ENCODE results near the gene LRTM1. TPM values are rescaled to one million over a fixed set of nuclear protein-coding genes. Genes with fewer than 3 reads are reported as not detected.

Gene LRTM1
- total and polyA plus RNA-seq, 10 donors: 1.6 to 14.1 (median 6.7) TPM

DNA sequence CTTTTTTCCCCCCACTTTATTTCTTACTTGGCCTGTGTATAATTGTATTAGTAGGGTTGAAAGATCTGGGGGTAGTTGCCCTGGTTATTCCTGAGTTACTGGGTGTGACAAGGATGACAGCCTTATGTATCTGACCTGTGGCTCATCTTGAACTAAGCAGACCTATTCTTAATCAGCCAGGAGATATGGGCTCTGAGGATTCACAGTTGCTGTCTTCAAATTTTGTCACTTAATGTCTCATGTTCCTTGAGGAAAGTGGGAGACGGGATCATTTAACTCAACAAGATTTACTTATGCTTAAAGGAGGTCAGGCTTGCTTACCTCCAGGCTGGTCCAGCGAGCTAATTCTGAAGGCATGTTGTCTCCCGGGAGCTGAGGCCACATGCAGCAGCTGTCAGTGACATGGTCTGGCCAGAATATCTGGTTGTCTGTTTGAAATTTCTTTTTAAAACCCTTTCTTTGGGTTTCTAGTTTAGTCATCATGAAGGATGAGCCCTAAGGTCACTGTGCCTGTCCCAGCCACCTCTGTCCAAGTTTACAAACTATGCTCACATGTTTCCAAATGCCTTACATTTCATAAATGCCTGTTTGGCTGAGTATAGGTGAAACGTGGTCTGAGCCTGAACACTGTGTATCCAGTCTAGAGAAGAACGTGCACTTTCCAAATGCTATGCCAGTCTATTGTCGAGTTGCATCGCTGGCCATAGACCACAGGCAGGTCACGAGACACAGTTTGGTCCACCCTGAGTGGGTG, 26.8 kb downstream of the LRTM1 start:
- TF ChIP-seq, protein P1, sequence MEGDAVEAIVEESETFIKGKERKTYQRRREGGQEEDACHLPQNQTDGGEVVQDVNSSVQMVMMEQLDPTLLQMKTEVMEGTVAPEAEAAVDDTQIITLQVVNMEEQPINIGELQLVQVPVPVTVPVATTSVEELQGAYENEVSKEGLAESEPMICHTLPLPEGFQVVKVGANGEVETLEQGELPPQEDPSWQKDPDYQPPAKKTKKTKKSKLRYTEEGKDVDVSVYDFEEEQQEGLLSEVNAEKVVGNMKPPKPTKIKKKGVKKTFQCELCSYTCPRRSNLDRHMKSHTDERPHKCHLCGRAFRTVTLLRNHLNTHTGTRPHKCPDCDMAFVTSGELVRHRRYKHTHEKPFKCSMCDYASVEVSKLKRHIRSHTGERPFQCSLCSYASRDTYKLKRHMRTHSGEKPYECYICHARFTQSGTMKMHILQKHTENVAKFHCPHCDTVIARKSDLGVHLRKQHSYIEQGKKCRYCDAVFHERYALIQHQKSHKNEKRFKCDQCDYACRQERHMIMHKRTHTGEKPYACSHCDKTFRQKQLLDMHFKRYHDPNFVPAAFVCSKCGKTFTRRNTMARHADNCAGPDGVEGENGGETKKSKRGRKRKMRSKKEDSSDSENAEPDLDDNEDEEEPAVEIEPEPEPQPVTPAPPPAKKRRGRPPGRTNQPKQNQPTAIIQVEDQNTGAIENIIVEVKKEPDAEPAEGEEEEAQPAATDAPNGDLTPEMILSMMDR (IDR thresholded peaks at IDR 0.05 in 8 of 11, conservative IDR thresholded peaks at IDR 0.05 in 3 of 11): no peak
- TF ChIP-seq POLR2A (IDR thresholded peaks at IDR 0.05) (no peak), POLR2AphosphoS5 (IDR thresholded peaks at IDR 0.05) (no peak)
- intact Hi-C loops (cut with DNase I; ENCODE audit: low total_unique reads): no loop called here
- no peak overlapping the region for H3K4me3 ChIP-seq
- H3K27ac ChIP-seq: no peak overlapping the region
- no peaks in the 10 kb centered on the region for H3K36me3 ChIP-seq
- 79 to 92% (median 82%) methylated on average over 8 of the region's 8 CpGs for WGBS, 5 donors
- H3K4me1 ChIP-seq: no peaks in the 10 kb centered on the region
- H3K27me3 ChIP-seq (replicated peaks in 1 of 7): no peaks in the 10 kb centered on the region
- no peaks in the 10 kb centered on the region for H3K9me3 ChIP-seq
- DNase-seq: no peak

DNA sequence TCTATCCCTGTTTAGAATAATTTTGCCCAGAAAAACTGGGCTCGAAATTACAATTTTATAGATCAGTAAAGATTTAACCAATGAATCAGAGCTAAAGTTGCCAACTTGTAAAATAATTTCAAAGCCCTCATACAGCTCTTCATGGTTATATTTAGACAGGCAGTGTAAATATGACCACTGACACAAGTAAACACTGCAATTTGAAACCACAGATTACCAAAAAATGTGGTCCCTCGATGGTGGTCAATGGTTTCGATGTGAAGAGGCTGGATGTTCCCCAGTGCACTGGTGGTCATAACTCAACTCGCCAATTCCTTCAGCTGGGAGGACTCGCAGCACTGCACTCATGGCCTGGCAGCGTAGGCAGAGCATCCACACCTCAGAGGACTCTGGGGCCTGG, 28.6 kb downstream of the LRTM1 start:
- intact Hi-C loops (cut with DNase I; ENCODE audit: low total_unique reads): no loop called here
- no peak for TF ChIP-seq POLR2AphosphoS5 (IDR thresholded peaks at IDR 0.05)
- no peak for TF ChIP-seq POLR2A (IDR thresholded peaks at IDR 0.05)
- TF ChIP-seq, protein P1 (IDR thresholded peaks at IDR 0.05 in 8 of 11, conservative IDR thresholded peaks at IDR 0.05 in 3 of 11): no peak

DNA sequence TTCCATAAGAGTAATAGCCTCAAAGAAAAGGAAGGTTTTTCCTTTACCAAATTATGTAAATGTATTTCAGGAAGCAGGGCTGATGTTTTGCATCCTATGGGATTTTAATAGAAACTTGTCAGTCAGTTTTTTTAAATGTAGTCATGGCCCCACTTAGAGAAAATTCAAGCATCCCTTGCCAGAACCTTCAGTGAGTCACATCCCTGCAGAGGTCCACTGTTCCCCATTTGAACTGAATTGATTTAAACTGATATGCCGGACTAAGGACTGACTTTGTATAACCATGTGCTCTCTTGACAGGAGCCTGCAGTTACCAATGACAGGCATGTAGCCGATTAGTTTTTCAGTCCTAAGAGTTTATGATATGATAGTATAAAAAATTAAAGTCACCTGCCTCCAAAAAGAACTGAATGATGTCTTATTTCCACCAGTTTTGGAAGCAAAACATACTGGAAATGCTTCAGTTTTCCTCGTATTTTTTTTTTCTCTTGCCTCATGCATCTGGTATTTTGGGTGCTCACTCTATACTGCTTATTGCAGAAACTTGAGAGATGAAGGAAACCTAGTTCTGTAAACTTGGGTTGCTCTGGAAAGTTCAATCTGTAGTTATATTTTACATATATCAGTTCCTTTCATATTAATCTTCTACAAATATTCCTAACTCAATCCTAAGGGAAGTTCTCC, 30.7 kb downstream of the LRTM1 start:
- TF ChIP-seq POLR2AphosphoS5 (IDR thresholded peaks at IDR 0.05) (no peak), POLR2A (IDR thresholded peaks at IDR 0.05) (no peak)
- TF ChIP-seq, protein P1 (IDR thresholded peaks at IDR 0.05 in 8 of 11, conservative IDR thresholded peaks at IDR 0.05 in 3 of 11): no peak
- Histone ChIP-seq H3K4me1 (peaks cover 0 to under 1% (median 0%) of the 10 kb centered on the region in 6 donors), H3K27ac (no peak overlapping the region), H3K36me3 (no peaks in the 10 kb centered on the region), H3K4me3 (no peak overlapping the region), H3K9me3 (no peaks in the 10 kb centered on the region), H3K27me3 (replicated peaks in 1 of 7) (no peaks in the 10 kb centered on the region)
- 76 to 89% (median 83%) methylated on average over 3 of the region's 3 CpGs for WGBS, 5 donors
- DNase-seq: no peak
- intact Hi-C loops (cut with DNase I; ENCODE audit: low total_unique reads): no loop called here

More for the DNA sequence above, 28.6 kb downstream of the LRTM1 start:
- Histone ChIP-seq H3K9me3 (no peaks in the 10 kb centered on the region), H3K36me3 (no peaks in the 10 kb centered on the region), H3K27ac (no peak overlapping the region), H3K4me3 (no peak overlapping the region), H3K27me3 (replicated peaks in 1 of 7) (no peaks in the 10 kb centered on the region), H3K4me1 (no peaks in the 10 kb centered on the region)
- 79 to 90% (median 81%) methylated on average over 6 of the region's 6 CpGs for WGBS, 5 donors
- no peak for DNase-seq

DNA sequence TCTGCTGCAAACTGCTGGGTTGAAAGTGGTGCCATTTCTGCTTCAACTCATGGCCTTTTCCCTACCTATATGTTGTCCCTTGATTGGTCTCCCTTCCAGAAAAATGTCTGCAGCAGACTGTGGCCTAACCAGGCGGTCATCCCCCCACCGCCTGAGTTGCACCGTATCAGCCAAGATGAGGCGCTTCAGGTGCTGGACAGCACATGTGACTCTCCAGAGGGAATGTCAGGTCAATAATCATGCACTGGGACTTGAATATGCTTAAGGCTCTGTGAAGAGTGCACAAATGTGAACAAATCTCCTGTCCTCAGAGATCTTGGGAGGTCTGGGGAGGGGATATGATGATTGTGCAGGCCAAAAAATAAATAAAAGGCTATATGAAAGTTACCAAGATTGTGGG, 32.2 kb downstream of the LRTM1 start:
- TF ChIP-seq POLR2A (IDR thresholded peaks at IDR 0.05): no peak
- no peak for TF ChIP-seq POLR2AphosphoS5 (IDR thresholded peaks at IDR 0.05)
- TF ChIP-seq, protein P1 (IDR thresholded peaks at IDR 0.05 in 8 of 11, conservative IDR thresholded peaks at IDR 0.05 in 3 of 11): no peak
- Histone ChIP-seq H3K9me3 (no peaks in the 10 kb centered on the region), H3K4me1 (peaks cover 0 to 12% (median 9%) of the 10 kb centered on the region in 6 donors), H3K27me3 (replicated peaks in 1 of 7) (no peaks in the 10 kb centered on the region), H3K4me3 (no peak overlapping the region), H3K27ac (no peak overlapping the region), H3K36me3 (no peaks in the 10 kb centered on the region)
- WGBS, 5 donors: 92 to 100% (median 97%) methylated on average over 4 of the region's 4 CpGs
- intact Hi-C loops (cut with DNase I; ENCODE audit: low total_unique reads): no loop called here
- no peak for DNase-seq

All from spleen (tissue), 11 donors.